ENCODE results near the gene RAD21L1.

The RAD21L1 gene

GRCh38 chr20:1278993-1279392 lies 53.1 kb downstream of the RAD21L1 start:
- no peak for TF ChIP-seq CEBPB (IDR thresholded peaks at IDR 0.05)
- no peak for TF ChIP-seq RAD21 (IDR thresholded peaks at IDR 0.05; ENCODE audit: low read depth)
- no peak for TF ChIP-seq MAX (IDR thresholded peaks at IDR 0.05)
- TF ChIP-seq EP300 (IDR thresholded peaks at IDR 0.05; ENCODE audit: borderline replicate concordance) = no peak
- no peak for TF ChIP-seq FOXM1 (IDR thresholded peaks at IDR 0.05; ENCODE audit: borderline replicate concordance, low read depth)
- TF ChIP-seq CREB1 (IDR thresholded peaks at IDR 0.05; ENCODE audit: low read depth) = no peak

- TF ChIP-seq CEBPB (IDR thresholded peaks at IDR 0.05) = no peak
- no peak for TF ChIP-seq TAF1 (IDR thresholded peaks at IDR 0.05; ENCODE audit: low read depth)
- TF ChIP-seq REST (IDR thresholded peaks at IDR 0.05; ENCODE audit: low read depth) = no peak
- TF ChIP-seq RAD21 (IDR thresholded peaks at IDR 0.05; ENCODE audit: low read depth) = no peak
- no peak for TF ChIP-seq EP300 (IDR thresholded peaks at IDR 0.05; ENCODE audit: borderline replicate concordance)
Measured at GRCh38 chr20:1280195-1281102, 54.6 kb downstream of the RAD21L1 start.

- TF ChIP-seq TCF12 (IDR thresholded peaks at IDR 0.05; ENCODE audit: low read depth) = no peak
- no peak for TF ChIP-seq CEBPB (IDR thresholded peaks at IDR 0.05)
- TF ChIP-seq USF1 (IDR thresholded peaks at IDR 0.05) = no peak
- no peak for TF ChIP-seq FOXM1 (IDR thresholded peaks at IDR 0.05; ENCODE audit: borderline replicate concordance, low read depth)
- no peak for TF ChIP-seq CREB1 (IDR thresholded peaks at IDR 0.05; ENCODE audit: low read depth)
- TF ChIP-seq YY1 (IDR thresholded peaks at IDR 0.05; ENCODE audit: low read depth) = no peak
- no peak for TF ChIP-seq REST (IDR thresholded peaks at IDR 0.05; ENCODE audit: low read depth)
- no peak for TF ChIP-seq TAF1 (IDR thresholded peaks at IDR 0.05; ENCODE audit: low read depth)
- no peak for TF ChIP-seq NFIC (IDR thresholded peaks at IDR 0.05)
- no peak for TF ChIP-seq EGR1 (IDR thresholded peaks at IDR 0.05)
- TF ChIP-seq EP300 (IDR thresholded peaks at IDR 0.05; ENCODE audit: borderline replicate concordance) = no peak
Measured at GRCh38 chr20:1281279-1282057, 55.6 kb downstream of the RAD21L1 start.

- TF ChIP-seq FOXM1 (IDR thresholded peaks at IDR 0.05; ENCODE audit: borderline replicate concordance, low read depth) = no peak
- no peak for TF ChIP-seq TAF1 (IDR thresholded peaks at IDR 0.05; ENCODE audit: low read depth)
- no peak for TF ChIP-seq REST (IDR thresholded peaks at IDR 0.05; ENCODE audit: low read depth)
- TF ChIP-seq RAD21 (IDR thresholded peaks at IDR 0.05; ENCODE audit: low read depth) = no peak
- TF ChIP-seq CEBPB (IDR thresholded peaks at IDR 0.05) = no peak
- TF ChIP-seq ZBTB7A (IDR thresholded peaks at IDR 0.05; ENCODE audit: low read depth) = no peak
- no peak for TF ChIP-seq TEAD4 (IDR thresholded peaks at IDR 0.05)
- TF ChIP-seq USF1 (IDR thresholded peaks at IDR 0.05) = no peak
- TF ChIP-seq TCF12 (IDR thresholded peaks at IDR 0.05; ENCODE audit: low read depth) = no peak
- TF ChIP-seq MAX (IDR thresholded peaks at IDR 0.05) = no peak
- no peak for TF ChIP-seq YY1 (IDR thresholded peaks at IDR 0.05; ENCODE audit: low read depth)
- TF ChIP-seq EGR1 (IDR thresholded peaks at IDR 0.05) = no peak
- TF ChIP-seq NFIC (IDR thresholded peaks at IDR 0.05) = no peak
- no peak for TF ChIP-seq EP300 (IDR thresholded peaks at IDR 0.05; ENCODE audit: borderline replicate concordance)
- TF ChIP-seq CREB1 (IDR thresholded peaks at IDR 0.05; ENCODE audit: low read depth) = no peak
Measured at GRCh38 chr20:1282966-1283365, 57.1 kb downstream of the RAD21L1 start.

Measured in Ishikawa (cell line).